GM12878 (cell line): ENCODE results near the gene FGFRL1. TPM values are rescaled to one million over a fixed set of nuclear protein-coding genes. Genes with fewer than 3 reads are reported as not detected.

Experiments used
- CBX3 ChIP-seq: fragments of 200-600 bp; sonication (generic); IDR thresholded peaks from 2 replicates; pipeline ENCODE4 v1.6.1; 2016; ENCODE audit warnings: low read depth, borderline replicate concordance
- CEBPZ ChIP-seq: fragments of 150-350 bp; IDR thresholded peaks from 2 replicates; pipeline ENCODE4 v1.6.1; 2016; ENCODE audit warnings: low read depth, low read length
- E2F8 ChIP-seq: fragments of 450-650 bp; IDR thresholded peaks from 2 replicates; pipeline ENCODE4 v1.6.1; 2018; ENCODE audit warnings: mild to moderate bottlenecking, low read depth, moderate library complexity; ENCODE audit not compliant: partially characterized antibody
- EGR1 ChIP-seq, 2 experiments: IDR thresholded peaks; 1 replicate in 1 of 2; 2 replicates in 1 of 2; pipeline ENCODE4 v1.6.1; 2011 to 2012; ENCODE audit warnings: low read depth in 2 of 2, low read length in 2 of 2, borderline replicate concordance in 1 of 2, mild to moderate bottlenecking in 1 of 2, moderate library complexity in 1 of 2
- EP300 ChIP-seq, 2 experiments: fragments of 150-350 bp in 1 of 2; IDR thresholded peaks; 2 replicates each; pipeline ENCODE4 v1.6.1; 2011 to 2012; ENCODE audit warnings: low read depth in 2 of 2, low read length in 2 of 2, borderline replicate concordance in 1 of 2, improper control_type of control experiment in 1 of 2, inconsistent platforms in 1 of 2; ENCODE audit not compliant: control insufficient read depth in 1 of 2
- FOXK2 ChIP-seq: fragments of 450-650 bp; IDR thresholded peaks from 2 replicates; pipeline ENCODE4 v1.6.1; 2017; ENCODE audit warnings: mild to moderate bottlenecking, moderate library complexity
- JUNB ChIP-seq: IDR thresholded peaks from 2 replicates; pipeline ENCODE4 v1.6.1; 2016; ENCODE audit warnings: antibody characterized with exemption, mild to moderate bottlenecking
- LARP7 ChIP-seq: fragments of 450-650 bp; IDR thresholded peaks from 2 replicates; pipeline ENCODE4 v1.6.1; 2017; ENCODE audit warnings: mild to moderate bottlenecking
- MEF2A ChIP-seq: IDR thresholded peaks from 2 replicates; pipeline ENCODE4 v1.6.1; 2011; ENCODE audit warnings: low read depth, mild to moderate bottlenecking, low read length, moderate library complexity; ENCODE audit not compliant: insufficient read depth
- NFYA ChIP-seq: IDR thresholded peaks from 2 replicates; pipeline ENCODE4 v1.6.1; 2011; ENCODE audit warnings: low read depth, mild to moderate bottlenecking, low read length, improper control_type of control experiment, borderline replicate concordance
- NRF1 ChIP-seq: conservative IDR thresholded peaks from 2 replicates; pipeline ENCODE4 v1.6.1; 2011; ENCODE audit warnings: mild to moderate bottlenecking, low read depth, low read length, improper control_type of control experiment
- PAX5 ChIP-seq: IDR thresholded peaks from 2 replicates; pipeline ENCODE4 v1.6.1; 2011; ENCODE audit warnings: low read depth, low read length, borderline replicate concordance
- PML ChIP-seq: IDR thresholded peaks from 2 replicates; pipeline ENCODE4 v1.6.1; 2012; ENCODE audit warnings: low read length, inconsistent platforms
- RAD21 ChIP-seq: IDR thresholded peaks from 2 replicates; pipeline ENCODE4 v1.6.1; 2011; ENCODE audit warnings: mild to moderate bottlenecking, low read depth, low read length, moderate library complexity; ENCODE audit not compliant: insufficient read depth
- SMAD5 ChIP-seq: IDR thresholded peaks from 2 replicates; pipeline ENCODE4 v1.6.1; 2016; ENCODE audit warnings: antibody characterized with exemption, low read depth
- SMARCA5 ChIP-seq: fragments of 450-650 bp; IDR thresholded peaks from 2 replicates; pipeline ENCODE4 v1.6.1; 2017; ENCODE audit warnings: mild to moderate bottlenecking
- polyA plus RNA-seq, 11 experiments: library from polyadenylated mRNA; depleted of rRNA in 4 of 11; unstranded in 6 of 11; stranded (reverse) in 5 of 11; fragments of >200 nt; fragmentation: Nextera tagmentation in 4 of 11; fragmentation: Illumina TruSeq in 1 of 11; extraction: Ambion mirVana in 4 of 11; extraction: Trizol in 1 of 11; gene quantifications; 1 replicate in 1 of 11; 2 replicates in 10 of 11; pipeline versions ENCODE4 v1.2.1 to v1.2.3, GENCODE V29; 2011 to 2016; ENCODE audit warnings: inconsistent platforms in 2 of 11, missing spikeins in 2 of 11, low read depth in 1 of 11
- total RNA-seq, 4 experiments: library from RNA; depleted of rRNA in 3 of 4; stranded (reverse); fragments of >200 nt in 3 of 4; fragmentation: Illumina TruSeq in 1 of 4; extraction: Trizol in 1 of 4; gene quantifications; 2 replicates each; pipeline versions ENCODE4 v1.2.1 to v1.2.3, GENCODE V29; 2013 to 2021
- TF ChIP-seq, protein P1 (sequence below): fragments of 450-650 bp; IDR thresholded peaks from 2 replicates; pipeline ENCODE4 v1.6.1; 2017; ENCODE audit warnings: mild to moderate bottlenecking, moderate library complexity
- TF ChIP-seq, protein P2 (sequence below): IDR thresholded peaks from 2 replicates; pipeline ENCODE4 v1.6.1; 2011; ENCODE audit warnings: mild to moderate bottlenecking, low read depth, low read length, moderate library complexity; ENCODE audit not compliant: insufficient replicate concordance

The FGFRL1 gene
- total and polyA plus RNA-seq, 10 of the 15 experiments (the other 5 are each of a cell fraction or from before 2014, with no cell fraction given) = 0.02 to 1.5 (median 0.29) TPM; not detected in 2

DNA sequence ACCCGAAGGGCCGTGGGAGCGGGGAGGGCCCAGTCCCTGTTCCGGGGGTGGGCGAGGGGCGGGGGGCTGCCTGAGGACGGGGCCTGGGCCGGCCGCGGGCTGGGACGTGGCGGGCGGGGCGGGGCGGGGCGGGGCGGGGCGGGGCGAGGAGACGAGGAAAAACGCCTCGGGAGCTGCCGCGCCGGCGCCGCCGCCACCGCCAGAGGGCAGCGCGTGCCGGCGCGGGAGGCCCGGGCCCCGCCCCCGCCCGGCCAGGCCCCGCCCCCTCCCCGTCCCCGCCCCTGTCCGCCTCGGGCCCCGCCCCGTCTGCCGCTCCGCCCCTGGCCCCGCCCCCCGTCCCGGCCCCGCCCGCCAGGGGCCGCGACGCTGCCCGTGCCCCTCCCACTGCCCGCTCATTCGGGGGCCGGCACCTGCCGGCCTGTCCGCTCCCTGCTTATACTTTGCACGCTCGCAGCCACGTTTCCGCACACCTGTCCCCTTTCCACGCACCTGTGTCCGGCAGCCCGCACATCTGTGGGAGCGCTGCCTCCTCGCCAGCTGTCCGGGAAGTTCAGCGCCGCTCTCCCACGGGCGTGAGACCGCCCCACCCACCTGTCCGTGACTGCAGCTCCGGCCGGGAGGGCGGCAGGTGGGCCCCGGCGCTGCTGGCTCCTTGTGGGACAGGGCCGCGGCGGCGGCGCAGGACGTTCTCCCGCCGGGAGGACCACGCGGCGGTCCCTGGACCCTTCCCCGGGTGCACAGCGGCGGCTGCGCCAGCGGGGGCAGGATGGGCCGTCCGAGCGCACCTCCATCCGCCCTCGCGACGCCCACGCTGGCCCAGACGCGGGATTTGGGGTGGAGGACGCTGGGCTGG, 1.7 kb upstream of the FGFRL1 start (continued):
- no peak for TF ChIP-seq EP300 (IDR thresholded peaks at IDR 0.05; ENCODE audit: borderline replicate concordance in 1 of 2, control insufficient read depth in 1 of 2, low read depth in 2 of 2, low read length in 2 of 2)
- TF ChIP-seq JUNB = no peak
- TF ChIP-seq EGR1 (IDR thresholded peaks at IDR 0.05; ENCODE audit: borderline replicate concordance in 1 of 2, low read depth in 2 of 2, low read length in 2 of 2) = peak in 1 of 2 experiments; percentile 69; a peak in 2 of 3 replicates
- no peak for TF ChIP-seq MEF2A
- no peak for TF ChIP-seq PML
- TF ChIP-seq PAX5 = no peak
- TF ChIP-seq NRF1 = no peak
- TF ChIP-seq E2F8 = no peak
- TF ChIP-seq CEBPZ = no peak
- no peak for TF ChIP-seq NFYA
- TF ChIP-seq LARP7 = peak; percentile 66
- TF ChIP-seq RAD21 = no peak
- TF ChIP-seq, protein P1, sequence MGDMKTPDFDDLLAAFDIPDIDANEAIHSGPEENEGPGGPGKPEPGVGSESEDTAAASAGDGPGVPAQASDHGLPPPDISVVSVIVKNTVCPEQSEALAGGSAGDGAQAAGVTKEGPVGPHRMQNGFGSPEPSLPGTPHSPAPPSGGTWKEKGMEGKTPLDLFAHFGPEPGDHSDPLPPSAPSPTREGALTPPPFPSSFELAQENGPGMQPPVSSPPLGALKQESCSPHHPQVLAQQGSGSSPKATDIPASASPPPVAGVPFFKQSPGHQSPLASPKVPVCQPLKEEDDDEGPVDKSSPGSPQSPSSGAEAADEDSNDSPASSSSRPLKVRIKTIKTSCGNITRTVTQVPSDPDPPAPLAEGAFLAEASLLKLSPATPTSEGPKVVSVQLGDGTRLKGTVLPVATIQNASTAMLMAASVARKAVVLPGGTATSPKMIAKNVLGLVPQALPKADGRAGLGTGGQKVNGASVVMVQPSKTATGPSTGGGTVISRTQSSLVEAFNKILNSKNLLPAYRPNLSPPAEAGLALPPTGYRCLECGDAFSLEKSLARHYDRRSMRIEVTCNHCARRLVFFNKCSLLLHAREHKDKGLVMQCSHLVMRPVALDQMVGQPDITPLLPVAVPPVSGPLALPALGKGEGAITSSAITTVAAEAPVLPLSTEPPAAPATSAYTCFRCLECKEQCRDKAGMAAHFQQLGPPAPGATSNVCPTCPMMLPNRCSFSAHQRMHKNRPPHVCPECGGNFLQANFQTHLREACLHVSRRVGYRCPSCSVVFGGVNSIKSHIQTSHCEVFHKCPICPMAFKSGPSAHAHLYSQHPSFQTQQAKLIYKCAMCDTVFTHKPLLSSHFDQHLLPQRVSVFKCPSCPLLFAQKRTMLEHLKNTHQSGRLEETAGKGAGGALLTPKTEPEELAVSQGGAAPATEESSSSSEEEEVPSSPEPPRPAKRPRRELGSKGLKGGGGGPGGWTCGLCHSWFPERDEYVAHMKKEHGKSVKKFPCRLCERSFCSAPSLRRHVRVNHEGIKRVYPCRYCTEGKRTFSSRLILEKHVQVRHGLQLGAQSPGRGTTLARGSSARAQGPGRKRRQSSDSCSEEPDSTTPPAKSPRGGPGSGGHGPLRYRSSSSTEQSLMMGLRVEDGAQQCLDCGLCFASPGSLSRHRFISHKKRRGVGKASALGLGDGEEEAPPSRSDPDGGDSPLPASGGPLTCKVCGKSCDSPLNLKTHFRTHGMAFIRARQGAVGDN = no peak
- TF ChIP-seq CBX3 = no peak
- no peak for TF ChIP-seq SMAD5
- no peak for TF ChIP-seq SMARCA5
- no peak for TF ChIP-seq FOXK2
- TF ChIP-seq, protein P2, sequence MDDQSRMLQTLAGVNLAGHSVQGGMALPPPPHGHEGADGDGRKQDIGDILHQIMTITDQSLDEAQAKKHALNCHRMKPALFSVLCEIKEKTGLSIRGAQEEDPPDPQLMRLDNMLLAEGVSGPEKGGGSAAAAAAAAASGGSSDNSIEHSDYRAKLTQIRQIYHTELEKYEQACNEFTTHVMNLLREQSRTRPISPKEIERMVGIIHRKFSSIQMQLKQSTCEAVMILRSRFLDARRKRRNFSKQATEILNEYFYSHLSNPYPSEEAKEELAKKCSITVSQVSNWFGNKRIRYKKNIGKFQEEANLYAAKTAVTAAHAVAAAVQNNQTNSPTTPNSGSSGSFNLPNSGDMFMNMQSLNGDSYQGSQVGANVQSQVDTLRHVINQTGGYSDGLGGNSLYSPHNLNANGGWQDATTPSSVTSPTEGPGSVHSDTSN = no peak
